PC-3 (cell line): ENCODE results near the gene RBM47. TPM values are rescaled to one million over a fixed set of nuclear protein-coding genes. Genes with fewer than 3 reads are reported as not detected.

Source experiments
- ATAC-seq: fragments of 200-7000 bp; cut with Tn5 transposase; 2 replicates; pipeline ENCODE4 v1.9.1; 2020; ENCODE audit warnings: mild to moderate bottlenecking, moderate library complexity
- BruUV-seq: library from RNA; stranded (reverse); fragments of 400-500 nt; replicated peaks from 2 replicates; lab custom pipeline; 2021; lab: Mats Ljungman, UMichigan
- CTCF ChIA-PET: fragments of 300-600 bp; sonication (Branson Sonifier 250); formaldehyde crosslinking; loops from one replicate; lab custom pipeline; 2022; ENCODE audit warnings: antibody characterized with exemption; lab: Charles Lee
- POLR2A ChIA-PET: fragments of 300-600 bp; sonication (Branson Sonifier 250); formaldehyde crosslinking; loops from one replicate; lab custom pipeline; 2022; ENCODE audit warnings: antibody characterized with exemption; ENCODE audit not compliant: unreplicated experiment; lab: Charles Lee
- DNase-seq: peaks from one replicate; pipeline ENCODE4 v3.0.0-alpha.2; 2015
- H2AFZ ChIP-seq: fragments of 300-600 bp; sonication (generic); 2 replicates; pipeline ENCODE4 v1.6.0; 2016; ENCODE audit warnings: antibody characterized with exemption, low read length
- H3F3A ChIP-seq: fragments of 300-600 bp; sonication (generic); one replicate; pipeline ENCODE4 v1.6.0; 2017; ENCODE audit warnings: antibody characterized with exemption, low read length, control low read depth, mild to moderate bottlenecking; ENCODE audit not compliant: unreplicated experiment
- H3K27ac ChIP-seq: fragments of 300-600 bp; sonication (generic); 2 replicates; pipeline ENCODE4 v1.5.1; 2016; ENCODE audit warnings: mild to moderate bottlenecking, low read length
- H3K27me3 ChIP-seq: fragments of 300-600 bp; sonication (generic); 2 replicates; pipeline ENCODE4 v1.6.1; 2016; ENCODE audit warnings: low read length, mixed read lengths
- H3K36me3 ChIP-seq: fragments of 300-600 bp; sonication (generic); 2 replicates; pipeline ENCODE4 v1.6.1; 2016; ENCODE audit warnings: low read depth, mixed run types, low read length, mixed read lengths
- H3K4me1 ChIP-seq: fragments of 300-600 bp; sonication (generic); 2 replicates; pipeline ENCODE4 v1.5.1; 2016; ENCODE audit warnings: low read length; ENCODE audit not compliant: insufficient read depth
- H3K4me2 ChIP-seq: fragments of 300-600 bp; sonication (generic); 2 replicates; pipeline ENCODE4 v1.6.0; 2016; ENCODE audit warnings: low read length
- H3K4me3 ChIP-seq: fragments of 300-600 bp; sonication (generic); 2 replicates; pipeline ENCODE4 v1.5.1; 2016; ENCODE audit warnings: mild to moderate bottlenecking, low read length, mixed read lengths
- H3K79me2 ChIP-seq: fragments of 300-600 bp; sonication (generic); 2 replicates; pipeline ENCODE4 v1.6.1; 2017; ENCODE audit warnings: low read length, mixed read lengths
- H3K9ac ChIP-seq: fragments of 300-600 bp; sonication (generic); 2 replicates; pipeline ENCODE4 v1.6.0; 2016; ENCODE audit warnings: mild to moderate bottlenecking, low read length
- H3K9me2 ChIP-seq: fragments of 300-600 bp; sonication (generic); replicated peaks from 2 replicates; pipeline ENCODE4 v1.6.1; 2016; ENCODE audit warnings: mixed run types, low read length, mixed read lengths
- H3K9me3 ChIP-seq: fragments of 300-600 bp; sonication (generic); 2 replicates; pipeline ENCODE4 v1.6.1; 2016; ENCODE audit warnings: low read length, mixed read lengths
- H4K20me1 ChIP-seq: fragments of 300-600 bp; sonication (generic); 2 replicates; pipeline ENCODE4 v1.6.1; 2016; ENCODE audit warnings: low read length, mixed read lengths
- CTCF ChIP-seq: fragments of 300-600 bp; sonication (generic); conservative IDR thresholded peaks from 2 replicates; pipeline ENCODE4 v1.5.1; 2017; ENCODE audit warnings: antibody characterized with exemption, low read depth, mild to moderate bottlenecking, low read length
- EZH2 ChIP-seq: fragments of 300-600 bp; sonication (generic); IDR thresholded peaks from one replicate; pipeline ENCODE4 v1.6.1; 2017; ENCODE audit warnings: antibody characterized with exemption, mild to moderate bottlenecking, low read length; ENCODE audit not compliant: unreplicated experiment
- EZH2phosphoT487 ChIP-seq: fragments of 300-600 bp; sonication (generic); IDR thresholded peaks from 2 replicates; pipeline ENCODE4 v1.6.1; 2018; ENCODE audit warnings: mild to moderate bottlenecking, antibody characterized with exemption, low read length, borderline replicate concordance
- intact Hi-C: fragments of 100-400 bp; cut with micrococcal nuclease; formaldehyde crosslinking; loops from 2 replicates; pipeline ENCODE4 v1.9.0; 2023
- total RNA-seq: library from RNA; depleted of rRNA; stranded (reverse); fragments of >200 nt; gene quantifications from 2 replicates; pipeline ENCODE4 v1.2.3, GENCODE V29; 2014

The RBM47 gene
- total RNA-seq, 1 experiment from 2014 or later = 34.7 TPM

- Histone ChIP-seq H3K9me2 (no peaks in the 10 kb centered on the region), H2AFZ (no peak overlapping the region), H3K9me3 (no peaks in the 10 kb centered on the region), H3K27me3 (no peaks in the 10 kb centered on the region), H3K9ac (no peak overlapping the region), H3K36me3 (no peaks in the 10 kb centered on the region), H4K20me1 (no peaks in the 10 kb centered on the region), H3K4me3 (no peak overlapping the region), H3K79me2 (no peaks in the 10 kb centered on the region), H3F3A (no peaks in the 10 kb centered on the region), H3K27ac (no peak overlapping the region), H3K4me2 (no peak overlapping the region), H3K4me1 (peaks cover 13% of the 10 kb centered on the region)
- no peak for ATAC-seq
- DNase-seq = no peak
- no TSS peak for BruUV-seq
- intact Hi-C loops = no loop called here
- POLR2A ChIA-PET = no interaction called here
- CTCF ChIA-PET = no interaction called here
- TF ChIP-seq CTCF = no peak
- TF ChIP-seq EZH2 = no peak
- no peak for TF ChIP-seq EZH2phosphoT487
Measured at GRCh38 chr4:40479378-40479777, 150.3 kb downstream of the RBM47 start.

- TF ChIP-seq EZH2 = no peak
- no peak for TF ChIP-seq CTCF
- no peak for TF ChIP-seq EZH2phosphoT487
Measured at GRCh38 chr4:40475609-40476008, 154.1 kb downstream of the RBM47 start.

GRCh38 chr4:40473578-40474388, 155.9 kb downstream of the RBM47 start:
- no peaks in the 10 kb centered on the region for H3K79me2 ChIP-seq
- ATAC-seq (no peak), DNase-seq (no peak)
- H3K4me1 ChIP-seq = peaks cover 16% of the 10 kb centered on the region
- no peak overlapping the region for H3K4me3 ChIP-seq
- intact Hi-C loops = no loop called here
- H3K9me2 ChIP-seq = no peaks in the 10 kb centered on the region
- H3K27ac ChIP-seq = no peak overlapping the region
- TF ChIP-seq CTCF (no peak), EZH2 (no peak), EZH2phosphoT487 (no peak)
- no peak overlapping the region for H3K9ac ChIP-seq
- no peak overlapping the region for H2AFZ ChIP-seq
- no peaks in the 10 kb centered on the region for H3K27me3 ChIP-seq
- POLR2A ChIA-PET = no interaction called here
- H3K9me3 ChIP-seq = no peaks in the 10 kb centered on the region
- H3K36me3 ChIP-seq = no peaks in the 10 kb centered on the region
- no peaks in the 10 kb centered on the region for H3F3A ChIP-seq
- no TSS peak for BruUV-seq
- CTCF ChIA-PET = no interaction called here
- no peaks in the 10 kb centered on the region for H4K20me1 ChIP-seq
- no peak overlapping the region for H3K4me2 ChIP-seq

More at GRCh38 chr4:40475609-40476008, 154.1 kb downstream of the RBM47 start:
- Histone ChIP-seq H3K9ac (no peak overlapping the region), H3K36me3 (no peaks in the 10 kb centered on the region), H2AFZ (no peak overlapping the region), H4K20me1 (no peaks in the 10 kb centered on the region), H3K27ac (no peak overlapping the region), H3K9me2 (no peaks in the 10 kb centered on the region), H3K4me3 (no peak overlapping the region), H3K4me1 (peaks cover 16% of the 10 kb centered on the region), H3F3A (no peaks in the 10 kb centered on the region), H3K4me2 (no peak overlapping the region), H3K27me3 (no peaks in the 10 kb centered on the region), H3K79me2 (no peaks in the 10 kb centered on the region), H3K9me3 (no peaks in the 10 kb centered on the region)
- DNase-seq = no peak
- CTCF ChIA-PET = no interaction called here
- ATAC-seq = no peak
- intact Hi-C loops = no loop called here
- POLR2A ChIA-PET = interaction anchor here (0.5 kb wide), 1 partner anchor 144 kb away, joined by 3 read pairs; no protein-coding TSS in a partner anchor
- BruUV-seq = no TSS peak
